Lung (tissue), 12 donors: ENCODE results near the gene CES2. TPM values are rescaled to one million over a fixed set of nuclear protein-coding genes. Genes with fewer than 3 reads are reported as not detected.

ENCODE experiments used
- ATAC-seq: fragments of 200-7000 bp; cut with Tn5 transposase; one replicate; pipeline ENCODE4 v1.9.1; 2020; ENCODE audit warnings: moderate number of reproducible peaks; ENCODE audit not compliant: insufficient read depth, low FRiP score
- DNase-seq, 3 donors: peaks; one replicate each; pipeline ENCODE4 v3.0.0-alpha.2; 2013 to 2017
- H3K27ac ChIP-seq, 2 donors: one replicate each; pipeline ENCODE4 v1.5.1; 2013; ENCODE audit warnings: mild to moderate bottlenecking in 2 of 2, moderate library complexity in 2 of 2, control low read depth in 1 of 2, inconsistent platforms in 1 of 2, low read depth in 1 of 2, low read length in 1 of 2
- H3K27me3 ChIP-seq, 3 donors: one replicate each; pipeline ENCODE4 v1.5.1; 2013; ENCODE audit warnings: low read length in 2 of 3; ENCODE audit not compliant: control insufficient read depth in 3 of 3, insufficient read depth in 3 of 3
- H3K36me3 ChIP-seq, 4 donors: one replicate each; pipeline ENCODE4 v1.5.1; 2013; ENCODE audit warnings: low read length in 4 of 4, mild to moderate bottlenecking in 1 of 4, moderate library complexity in 1 of 4; ENCODE audit not compliant: control insufficient read depth in 4 of 4, insufficient read depth in 4 of 4
- H3K4me1 ChIP-seq, 5 donors: one replicate each; pipeline ENCODE4 v1.5.1; 2013; ENCODE audit warnings: low read length in 5 of 5, mild to moderate bottlenecking in 2 of 5, moderate library complexity in 1 of 5; ENCODE audit not compliant: control insufficient read depth in 5 of 5, insufficient read depth in 5 of 5
- H3K4me3 ChIP-seq: one replicate; pipeline ENCODE4 v1.5.1; 2013; ENCODE audit warnings: mild to moderate bottlenecking, control low read depth, moderate library complexity
- H3K9ac ChIP-seq, 2 donors: one replicate each; pipeline ENCODE4 v1.5.1; 2013; ENCODE audit warnings: low read length in 2 of 2, control low read depth in 1 of 2; ENCODE audit not compliant: insufficient read depth in 1 of 2
- H3K9me3 ChIP-seq, 4 donors: one replicate each; pipeline ENCODE4 v1.5.1; 2013; ENCODE audit warnings: low read length in 3 of 4, mild to moderate bottlenecking in 1 of 4, moderate library complexity in 1 of 4; ENCODE audit not compliant: control insufficient read depth in 4 of 4, insufficient read depth in 3 of 4
- CTCF ChIP-seq: IDR thresholded peaks from 2 replicates; pipeline ENCODE4 v1.5.1; 2012; ENCODE audit warnings: mild to moderate bottlenecking; ENCODE audit errors: control extremely low read depth, extremely low read depth
- WGBS, 2 donors: extraction: QIAGEN DNeasy Blood & Tissue Kit; methylation state at CpG; one replicate each; pipeline ENCODE4 v1.1.7; 2013; 5-methylcytosine and 5-hydroxymethylcytosine counted together
- polyA plus RNA-seq, 2 donors: library from polyadenylated mRNA; stranded (reverse); fragments of 200-250 nt; gene quantifications; one replicate each; pipeline ENCODE4 v1.2.1, GENCODE V29; 2013
- total RNA-seq, 2 donors: library from RNA; depleted of rRNA in 1 of 2; stranded (reverse); fragments of >200 nt in 1 of 2; gene quantifications; one replicate each; pipeline ENCODE4 v1.2.1, GENCODE V29; 2014 to 2021
- donor health status: control.
- donor health status: control.
- donor health status: Bipolar disorder and iron deficiency.
- donor health status: healthy.
- donor health status: DM: yes; HTN: yes; CAD: no.

Gene CES2
- total and polyA plus RNA-seq, 4 donors: 24.6 to 51.0 (median 26.2) TPM

- no peak overlapping the region for H3K9ac ChIP-seq
- no peaks in the 10 kb centered on the region for H3K9me3 ChIP-seq
- H3K4me1 ChIP-seq: peaks cover 0 to 22% (median under 1%) of the 10 kb centered on the region in 5 donors
- ATAC-seq (no peak), DNase-seq (no peak)
- 92 to 93% methylated on average over 8 of the region's 8 CpGs for WGBS, 2 donors
- peaks cover 0 to 18% (median 18%) of the 10 kb centered on the region in 3 donors for H3K27me3 ChIP-seq
- H3K4me3 ChIP-seq: no peak overlapping the region
- no peak for TF ChIP-seq CTCF
- peak overlapping the region; percentile 88 to 90 for H3K27ac ChIP-seq
- peaks cover 0 to 11% (median 3%) of the 10 kb centered on the region in 4 donors for H3K36me3 ChIP-seq
These were observed 7.2 kb upstream of the CES2 start for GRCh38 chr16:66927918-66928649.

DNA sequence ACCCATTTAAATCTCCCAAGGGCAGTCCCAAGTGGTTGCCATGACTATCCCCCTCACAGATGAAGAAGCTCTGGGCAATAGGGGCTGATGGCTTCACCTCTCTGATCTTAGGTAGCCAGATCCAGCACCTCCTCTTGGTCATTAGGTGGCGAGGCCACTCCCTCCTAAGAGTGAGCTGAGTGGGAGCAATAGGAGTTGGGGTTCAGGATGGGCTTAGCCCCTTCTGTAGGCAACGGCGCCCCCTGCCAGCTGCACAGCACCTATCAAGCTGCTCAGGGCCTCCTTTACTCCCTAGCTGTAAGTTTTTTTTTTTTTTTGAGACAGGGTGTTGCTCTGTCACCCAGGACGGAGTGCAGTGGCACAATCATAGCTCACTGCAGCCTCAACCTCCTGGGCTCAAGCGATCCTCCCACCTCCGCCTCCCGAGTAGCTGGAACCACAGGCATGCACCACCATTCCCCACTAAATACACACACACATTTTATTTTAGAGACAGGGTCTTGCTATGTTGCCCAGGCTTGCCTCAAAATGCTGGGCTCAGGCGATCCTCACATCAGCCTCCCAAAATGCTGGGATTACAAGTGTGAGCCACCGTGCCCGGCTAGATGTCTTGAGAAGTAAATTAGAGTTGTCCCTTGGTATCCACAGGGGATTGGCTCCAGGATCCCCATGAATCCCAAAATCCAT is 6.5 kb upstream of the CES2 start:
- H3K27ac ChIP-seq: peak overlapping the region; percentile 58 to 90
- peaks cover 0 to 27% (median 7%) of the 10 kb centered on the region in 5 donors for H3K4me1 ChIP-seq
- TF ChIP-seq CTCF: no peak
- H3K4me3 ChIP-seq: no peak overlapping the region
- peaks cover 0 to 11% (median 3%) of the 10 kb centered on the region in 4 donors for H3K36me3 ChIP-seq
- H3K27me3 ChIP-seq: peaks cover 0 to 14% (median 13%) of the 10 kb centered on the region in 3 donors
- 81 to 86% methylated on average over 10 of the region's 10 CpGs for WGBS, 2 donors
- H3K9ac ChIP-seq: no peak overlapping the region
- ATAC-seq: no peak
- H3K9me3 ChIP-seq: no peaks in the 10 kb centered on the region
- DNase-seq: peak in 2 of 3 donors; percentile 32 to 42

DNA sequence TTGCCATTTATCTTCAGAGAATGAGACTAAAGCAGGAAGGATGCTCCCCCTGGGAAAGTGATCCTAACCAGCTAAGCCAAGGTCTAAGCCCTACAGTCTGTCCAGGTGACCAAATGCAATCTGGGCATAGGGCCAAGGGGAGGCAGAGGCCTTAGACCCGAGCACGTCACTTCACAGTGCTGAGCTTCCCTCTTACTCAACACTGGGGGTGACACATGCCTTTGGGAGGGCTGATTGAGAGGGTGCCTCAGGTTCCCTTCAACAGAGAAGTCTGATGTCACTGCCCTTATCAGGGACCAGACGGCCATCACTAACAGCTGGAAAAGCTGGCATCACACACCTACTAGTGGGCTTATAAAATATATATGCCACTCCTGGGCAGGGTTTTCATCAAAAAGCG is 5.1 kb upstream of the CES2 start:
- ATAC-seq (no peak), DNase-seq (no peak)
- no peak for TF ChIP-seq CTCF
- H3K4me1 ChIP-seq: peaks cover 0 to 24% (median 7%) of the 10 kb centered on the region in 5 donors
- peak overlapping the region; percentile 1 to 67 for H3K27ac ChIP-seq
- no peak overlapping the region for H3K4me3 ChIP-seq
- no peak overlapping the region for H3K9ac ChIP-seq
- 51 to 61% methylated on average over 4 of the region's 4 CpGs for WGBS, 2 donors
- no peaks in the 10 kb centered on the region for H3K9me3 ChIP-seq
- H3K27me3 ChIP-seq: peaks cover 0 to 9% (median 5%) of the 10 kb centered on the region in 3 donors
- H3K36me3 ChIP-seq: peaks cover 0 to 15% (median 3%) of the 10 kb centered on the region in 4 donors
